AML-193 (cell line): ENCODE results near the gene OPCML.

Experiments used
- DNase-seq, 2 experiments: peaks; one replicate each; lab custom pipeline; 2025; lab: John Stamatoyannopoulos, UW

The OPCML gene

GRCh38 chr11:133360860-133361688, 171.2 kb downstream of the OPCML start:
- DNase-seq = no peak

- DNase-seq = no peak
Observed at GRCh38 chr11:133355095-133355494, 177.2 kb downstream of the OPCML start.

- no peak for DNase-seq
Observed at GRCh38 chr11:133354069-133354468, 178.2 kb downstream of the OPCML start.

GRCh38 chr11:133350045-133350444, 182.3 kb downstream of the OPCML start:
- no peak for DNase-seq

- no peak for DNase-seq
Observed at GRCh38 chr11:133347988-133348387, 184.3 kb downstream of the OPCML start.

- no peak for DNase-seq
Observed at GRCh38 chr11:133346137-133346536, 186.2 kb downstream of the OPCML start.

GRCh38 chr11:133343951-133344350, 188.3 kb downstream of the OPCML start:
- no peak for DNase-seq

GRCh38 chr11:133339495-133340140, 192.7 kb downstream of the OPCML start:
- DNase-seq = no peak

GRCh38 chr11:133338588-133338987, 193.7 kb downstream of the OPCML start:
- no peak for DNase-seq

- no peak for DNase-seq
Observed at GRCh38 chr11:133337951-133338418, 194.3 kb downstream of the OPCML start.

GRCh38 chr11:133337193-133337592, 195.1 kb downstream of the OPCML start:
- DNase-seq = no peak

GRCh38 chr11:133331031-133331430, 201.3 kb downstream of the OPCML start:
- DNase-seq = no peak

GRCh38 chr11:133326849-133327248, 205.5 kb downstream of the OPCML start:
- DNase-seq = no peak

GRCh38 chr11:133326332-133326731, 206.0 kb downstream of the OPCML start:
- no peak for DNase-seq

- DNase-seq = no peak
Observed at GRCh38 chr11:133325711-133326110, 206.6 kb downstream of the OPCML start.

GRCh38 chr11:133323354-133323753, 208.9 kb downstream of the OPCML start:
- no peak for DNase-seq

- DNase-seq = no peak
Observed at GRCh38 chr11:133318221-133318620, 214.1 kb downstream of the OPCML start.

GRCh38 chr11:133311230-133311629, 221.1 kb downstream of the OPCML start:
- DNase-seq = no peak

GRCh38 chr11:133306019-133306418, 226.3 kb downstream of the OPCML start:
- no peak for DNase-seq

GRCh38 chr11:133305208-133305956, 226.9 kb downstream of the OPCML start:
- no peak for DNase-seq

GRCh38 chr11:133303262-133303661, 229.0 kb downstream of the OPCML start:
- no peak for DNase-seq

- no peak for DNase-seq
Observed at GRCh38 chr11:133302056-133302455, 230.2 kb downstream of the OPCML start.

GRCh38 chr11:133300666-133301065, 231.6 kb downstream of the OPCML start:
- DNase-seq = no peak
